GM21717 (cell line): ENCODE results near the gene GNPTAB.

Source experiments
- ATAC-seq: cut with Tn5 transposase; IDR thresholded peaks from one replicate; pipeline ENCODE4 v1.9.1; 2021; ENCODE audit warnings: mild to moderate bottlenecking, moderate library complexity; ENCODE audit not compliant: unreplicated experiment

GNPTAB gene

GRCh38 chr12:101775816-101776215 is 54.9 kb downstream of the GNPTAB start:
- ATAC-seq, result no peak

GRCh38 chr12:101773650-101774162 is 57.1 kb downstream of the GNPTAB start:
- peak; percentile 76 for ATAC-seq

- ATAC-seq, result no peak
Measured at GRCh38 chr12:101772012-101772775, 58.6 kb downstream of the GNPTAB start.

GRCh38 chr12:101769865-101770264 is 60.9 kb downstream of the GNPTAB start:
- ATAC-seq, result no peak

GRCh38 chr12:101768781-101769180 is 62.0 kb downstream of the GNPTAB start:
- no peak for ATAC-seq

- no peak for ATAC-seq
Measured at GRCh38 chr12:101767537-101767936, 63.2 kb downstream of the GNPTAB start.

- ATAC-seq, result no peak
Measured at GRCh38 chr12:101764051-101764792, 66.5 kb downstream of the GNPTAB start.

GRCh38 chr12:101763246-101763931 is 67.4 kb downstream of the GNPTAB start:
- no peak for ATAC-seq

GRCh38 chr12:101761781-101762180 is 69.0 kb downstream of the GNPTAB start:
- no peak for ATAC-seq

- no peak for ATAC-seq
Measured at GRCh38 chr12:101761350-101761749, 69.4 kb downstream of the GNPTAB start.

GRCh38 chr12:101759396-101760047 is 71.2 kb downstream of the GNPTAB start:
- no peak for ATAC-seq

- no peak for ATAC-seq
Measured at GRCh38 chr12:101750152-101750551, 80.6 kb downstream of the GNPTAB start.

GRCh38 chr12:101749657-101750056 is 81.1 kb downstream of the GNPTAB start:
- ATAC-seq, result no peak

GRCh38 chr12:101748907-101749306 is 81.9 kb downstream of the GNPTAB start:
- no peak for ATAC-seq

- ATAC-seq, result no peak
Measured at GRCh38 chr12:101747697-101748096, 83.1 kb downstream of the GNPTAB start.

- ATAC-seq, result no peak
Measured at GRCh38 chr12:101746661-101747060, 84.1 kb downstream of the GNPTAB start.

GRCh38 chr12:101746196-101746595 is 84.6 kb downstream of the GNPTAB start:
- no peak for ATAC-seq

- ATAC-seq, result no peak
Measured at GRCh38 chr12:101745481-101745880, 85.3 kb downstream of the GNPTAB start.

GRCh38 chr12:101743724-101744472 is 86.9 kb downstream of the GNPTAB start:
- ATAC-seq, result peak; percentile 87

- ATAC-seq, result no peak
Measured at GRCh38 chr12:101743242-101743641, 87.5 kb downstream of the GNPTAB start.
